Measurements from ENCODE around the gene SCAMP4.

- no peak for TF ChIP-seq CTCF (IDR thresholded peaks at IDR 0.05; ENCODE audit: insufficient read depth, low read length, poor library complexity, severe bottlenecking)
- TF ChIP-seq EZH2phosphoT487 (conservative IDR thresholded peaks at IDR 0.05; ENCODE audit: low read length) = no peak
Measured at GRCh38 chr19:1918975-1919374, 13.8 kb downstream of the SCAMP4 start.

All from SU-DHL-6 (cell line).